NCI-H446 treated with DMSO at 0.1 percent for 48 hours (cell line): Measurements from ENCODE around the gene GALNT17.
"Not testable (repeated sequence)": the region's sequence is repeated elsewhere in the genome, so short reads cannot be mapped to it uniquely, and the experiment has no call there.

Source experiments
- DNase-seq: peaks from one replicate; lab custom pipeline; 2025; lab: John Stamatoyannopoulos, UW

The GALNT17 gene

GRCh38 chr7:71165708-71166107, 33.8 kb downstream of the GALNT17 start:
- DNase-seq, result no peak

DNA sequence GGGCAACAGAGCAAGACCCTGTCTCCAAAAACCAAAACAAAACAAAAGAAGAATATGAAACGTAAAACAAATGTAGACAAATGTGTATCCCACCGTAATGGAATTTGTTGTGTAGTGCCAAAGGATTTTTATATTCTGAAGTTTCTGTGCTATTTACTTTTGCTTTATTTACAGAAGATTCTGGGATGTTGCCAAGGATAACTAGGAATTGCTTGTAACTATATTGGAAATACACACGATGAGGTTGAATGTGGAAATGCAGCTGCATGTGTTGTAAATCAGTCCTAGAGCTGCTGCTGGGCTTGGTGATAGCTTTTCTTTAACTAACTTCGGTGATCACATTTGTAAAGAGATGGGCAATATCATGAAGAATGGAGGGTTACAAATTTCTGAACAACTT, 39.5 kb downstream of the GALNT17 start:
- DNase-seq, result no peak

- no peak for DNase-seq
Measured at GRCh38 chr7:71173955-71174354, 42.0 kb downstream of the GALNT17 start.

DNA sequence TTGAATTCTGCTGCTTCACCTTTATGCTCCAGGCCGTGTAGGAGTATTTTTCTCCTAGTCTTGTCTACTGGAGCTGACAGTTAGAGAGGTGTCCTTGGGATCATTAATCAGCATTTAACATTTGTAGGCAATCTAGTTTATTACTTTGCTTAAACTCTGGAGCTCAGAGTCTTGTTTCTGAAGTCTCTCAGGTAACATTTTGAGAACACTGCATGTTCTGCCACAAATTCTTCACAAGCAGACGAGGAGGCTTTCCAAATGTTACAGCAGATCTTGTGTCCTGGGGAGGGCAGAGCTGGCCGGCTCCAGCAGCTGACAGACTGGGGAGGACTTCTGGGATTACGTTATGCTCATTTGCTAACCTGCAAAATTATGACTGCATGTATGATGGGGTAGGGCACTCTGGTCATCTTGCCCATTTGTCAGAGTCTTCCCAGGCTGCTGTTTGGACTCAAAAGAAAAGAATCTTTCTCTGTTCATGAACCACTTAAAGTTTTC, 50.5 kb downstream of the GALNT17 start:
- no peak for DNase-seq

DNA sequence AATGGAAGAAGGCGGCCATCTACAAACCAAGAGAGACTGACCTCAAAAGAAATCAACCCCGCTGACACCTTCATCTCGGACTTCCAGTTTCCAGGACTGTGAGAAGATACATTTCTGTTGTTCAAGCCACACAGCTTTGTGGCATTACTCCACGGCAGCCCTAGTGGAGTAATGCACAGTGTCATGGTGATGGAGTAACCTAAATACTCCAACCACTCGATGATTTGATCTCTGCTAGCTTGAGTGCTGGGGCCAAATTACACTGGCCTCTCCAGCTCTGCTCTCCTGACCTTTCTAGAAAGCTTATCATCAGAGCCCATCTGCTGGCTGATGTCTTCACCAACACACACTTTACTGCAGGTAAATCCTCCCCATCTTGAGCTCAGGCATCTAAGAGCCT, 52.2 kb downstream of the GALNT17 start:
- no peak for DNase-seq

- DNase-seq, result no peak
Measured at GRCh38 chr7:71184609-71185008, 52.7 kb downstream of the GALNT17 start.

DNA sequence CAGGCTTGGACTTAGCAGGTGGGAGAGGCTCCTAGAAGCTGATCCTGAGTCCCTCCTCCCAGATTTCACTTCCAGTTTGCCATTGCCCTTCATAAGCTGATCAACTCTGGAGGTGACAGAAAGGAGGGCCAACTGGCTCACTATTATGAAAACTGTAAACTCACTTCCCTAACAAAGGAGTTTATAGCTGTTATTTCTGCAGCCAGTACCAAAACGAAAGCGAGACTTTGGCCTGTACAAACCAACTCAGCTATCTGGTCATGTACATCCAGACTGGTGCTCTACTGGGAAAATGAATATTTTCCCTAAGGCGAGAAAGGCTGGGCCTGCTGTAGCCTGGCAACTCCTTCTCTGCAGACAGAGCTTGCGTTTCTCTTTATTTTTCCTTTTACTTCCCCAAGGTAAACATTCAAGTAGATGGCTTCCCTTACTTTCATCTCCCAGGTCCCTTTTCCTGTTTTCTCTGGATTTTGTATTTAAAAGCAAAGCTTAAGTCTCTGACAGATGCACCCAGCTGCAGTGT, 54.7 kb downstream of the GALNT17 start:
- no peak for DNase-seq

DNA sequence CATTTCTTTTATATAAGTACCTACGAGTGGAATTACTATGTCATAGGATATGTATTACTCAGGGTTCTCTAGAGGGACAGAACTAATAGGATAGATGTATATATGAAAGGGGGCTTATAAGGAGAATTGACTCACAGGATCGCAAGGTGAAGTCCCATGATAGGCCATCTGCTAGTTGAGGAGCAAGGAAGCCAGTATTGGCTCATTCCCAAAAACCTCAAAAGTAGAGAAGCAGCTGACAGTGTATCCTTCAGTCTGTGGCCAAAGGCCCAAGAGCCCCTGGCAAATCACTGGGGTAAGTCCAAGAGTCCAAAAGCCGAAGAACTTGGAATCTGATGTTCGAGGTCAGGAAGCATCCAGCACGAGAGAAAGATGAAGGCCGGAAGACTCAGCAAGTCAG, 59.8 kb downstream of the GALNT17 start:
- no peak for DNase-seq

GRCh38 chr7:71193099-71193810, 61.3 kb downstream of the GALNT17 start:
- no peak for DNase-seq

DNA sequence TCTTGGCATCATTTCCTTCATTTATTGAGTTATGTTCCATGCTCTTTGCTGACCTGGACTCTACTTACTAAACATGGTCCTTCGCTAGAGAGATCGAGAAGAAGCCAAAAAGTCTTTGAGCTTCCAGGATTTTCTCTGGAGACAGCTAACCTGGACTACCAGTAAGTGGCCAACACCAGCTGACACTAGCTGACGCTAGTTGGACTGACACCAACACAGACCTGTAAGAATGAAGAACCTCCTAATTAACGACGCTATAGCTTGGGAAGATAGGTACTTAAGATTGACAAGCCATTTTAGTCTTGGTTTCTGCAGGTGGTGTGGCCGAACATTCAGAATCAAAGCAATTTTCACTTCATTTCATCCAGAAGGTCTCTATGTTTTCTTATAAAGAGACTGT, 66.4 kb downstream of the GALNT17 start:
- DNase-seq, result no peak

DNA sequence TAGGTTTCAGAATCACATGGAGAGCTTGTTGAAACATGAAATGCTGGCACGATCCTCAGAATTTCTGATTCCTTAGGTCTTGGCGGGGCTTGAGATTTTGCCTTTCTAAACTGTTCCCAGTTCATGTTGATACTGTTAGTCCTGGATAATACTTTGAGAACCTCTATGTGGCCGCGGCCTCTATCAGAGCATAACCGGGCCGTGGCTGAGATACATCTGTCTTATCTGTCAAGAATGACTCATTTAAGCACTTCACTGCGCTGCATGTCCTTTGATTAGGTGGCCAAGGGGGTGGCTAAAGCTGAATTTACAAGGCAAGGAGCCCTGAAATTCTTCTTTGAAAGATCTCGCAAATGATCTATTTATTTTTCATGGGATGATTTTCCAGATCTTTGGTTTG, 66.9 kb downstream of the GALNT17 start:
- no peak for DNase-seq

GRCh38 chr7:71206184-71206583, 74.2 kb downstream of the GALNT17 start:
- no peak for DNase-seq

DNA sequence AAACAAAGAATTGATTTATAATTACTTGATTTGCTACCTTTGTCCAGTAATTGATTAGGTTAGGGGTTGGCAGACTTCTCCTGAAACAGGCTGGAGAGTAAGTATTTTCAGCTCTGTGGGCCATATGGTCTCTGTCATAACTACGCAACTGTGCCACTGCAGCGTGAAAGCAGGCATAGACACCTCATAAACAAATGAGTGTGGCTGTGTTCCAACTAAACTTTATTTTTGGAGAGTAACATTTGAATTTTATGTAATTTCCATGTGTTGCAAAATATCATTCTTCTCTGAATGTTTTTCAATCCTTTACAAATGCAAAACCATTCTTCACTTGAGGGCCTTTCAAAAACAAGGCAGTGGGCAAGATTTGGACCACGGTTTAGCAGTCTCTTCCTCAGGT, 76.9 kb downstream of the GALNT17 start:
- no peak for DNase-seq

- not testable (repeated sequence) for DNase-seq
Measured at GRCh38 chr7:71209484-71209883, 77.5 kb downstream of the GALNT17 start.

DNA sequence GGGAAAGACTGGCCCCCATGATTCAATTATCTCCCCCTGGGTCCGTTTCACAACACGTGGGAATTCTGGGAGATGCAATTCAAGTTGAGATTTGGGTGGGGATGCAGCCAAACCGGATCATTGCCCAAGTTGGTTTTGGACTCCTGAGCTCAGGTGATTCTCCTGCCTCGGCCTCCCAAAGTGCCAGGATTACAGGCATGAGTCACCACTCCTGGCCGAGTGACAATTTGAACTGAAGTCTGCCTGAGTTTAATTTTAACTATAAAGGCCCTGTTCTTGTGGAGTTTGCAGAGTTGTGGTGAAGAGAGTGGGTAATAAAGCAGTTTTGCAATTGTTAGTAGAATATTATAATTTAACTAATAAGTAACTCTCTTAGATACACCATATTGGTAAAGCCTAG, 78.3 kb downstream of the GALNT17 start:
- no peak for DNase-seq

- DNase-seq, result not testable (repeated sequence)
Measured at GRCh38 chr7:71212433-71212832, 80.5 kb downstream of the GALNT17 start.

DNA sequence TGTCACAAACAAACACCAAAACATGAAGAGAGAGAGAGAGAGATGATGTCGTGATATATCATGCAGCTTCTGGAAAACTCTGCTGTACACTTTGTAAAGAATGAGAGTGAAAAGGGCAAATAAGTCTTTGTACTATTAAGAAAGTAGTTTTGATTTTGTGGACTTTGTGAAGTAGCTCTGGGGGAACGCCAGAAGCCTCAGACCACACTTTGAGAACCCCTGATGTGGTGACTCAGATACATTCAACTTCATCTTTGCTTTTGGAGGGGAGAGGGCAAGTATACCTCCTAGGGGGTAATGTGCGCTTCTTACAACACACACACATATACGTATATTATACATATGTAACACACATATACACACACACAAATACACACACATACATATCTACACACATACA, 84.3 kb downstream of the GALNT17 start:
- no peak for DNase-seq

GRCh38 chr7:71220210-71220695, 88.3 kb downstream of the GALNT17 start:
- DNase-seq, result no peak

- DNase-seq, result no peak
Measured at GRCh38 chr7:71221049-71221448, 89.1 kb downstream of the GALNT17 start.

DNA sequence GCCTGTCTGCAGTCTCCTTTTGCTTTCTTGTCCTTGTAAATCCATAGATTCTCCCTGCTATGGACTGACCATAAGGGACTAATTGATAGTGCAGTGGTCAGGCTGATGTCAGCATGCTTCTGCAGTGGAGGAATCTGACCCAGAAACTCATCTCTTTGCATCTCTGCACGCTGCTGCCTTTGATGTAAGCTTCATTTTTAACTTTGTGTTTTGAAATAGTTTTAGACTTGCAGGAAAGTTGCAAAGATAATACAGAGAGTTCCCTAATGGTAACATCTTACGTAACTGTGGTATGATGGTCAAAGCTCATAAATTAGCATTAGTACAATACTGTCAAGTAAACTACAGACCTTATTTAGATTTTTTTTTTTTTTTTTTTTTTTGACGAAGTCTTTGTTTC, 89.6 kb downstream of the GALNT17 start:
- DNase-seq, result no peak

DNA sequence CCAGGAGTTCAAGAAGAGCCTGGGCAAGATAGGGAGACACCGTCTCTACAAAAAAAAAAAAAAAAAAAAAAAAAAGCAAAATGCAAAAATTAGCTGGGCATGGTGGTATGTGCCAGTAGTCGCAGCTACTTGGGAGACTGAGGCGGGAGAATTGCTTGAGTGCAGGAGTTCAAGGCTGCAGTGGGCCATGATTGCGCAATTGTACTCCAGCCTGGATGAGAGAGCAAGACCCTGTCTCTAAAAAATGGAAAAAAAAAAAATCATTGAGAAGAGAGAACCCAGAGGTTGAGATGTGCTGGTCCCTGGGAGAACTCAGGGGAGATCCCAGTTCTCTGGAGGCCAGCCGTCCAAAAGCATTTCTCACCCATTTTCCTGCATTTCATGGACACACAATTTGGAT, 95.2 kb downstream of the GALNT17 start:
- DNase-seq, result no peak

DNA sequence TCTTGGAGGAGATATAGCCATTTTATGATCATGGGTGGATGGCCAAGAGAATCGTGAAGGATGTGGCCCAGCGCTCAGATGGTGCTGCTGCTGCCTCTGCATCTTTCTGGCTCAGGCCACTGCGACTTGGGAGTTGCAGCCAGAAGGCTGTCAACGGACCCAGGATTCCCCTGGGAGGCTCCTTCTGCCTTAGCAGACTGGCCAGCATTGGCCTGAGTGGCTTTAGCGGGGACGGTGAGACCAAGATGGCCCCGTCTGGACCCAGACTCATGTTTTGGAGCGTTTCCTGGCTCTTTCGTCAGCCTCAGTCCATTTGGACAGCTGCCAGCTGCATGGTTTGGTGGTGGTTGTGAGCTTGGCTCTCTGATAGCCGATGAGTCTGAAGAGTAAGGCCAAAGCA, 97.2 kb downstream of the GALNT17 start:
- no peak for DNase-seq

GRCh38 chr7:71229699-71230098, 97.8 kb downstream of the GALNT17 start:
- DNase-seq, result no peak

GRCh38 chr7:71235253-71235652, 103.3 kb downstream of the GALNT17 start:
- no peak for DNase-seq
